ACC112 (cell line): Measurements from ENCODE around the gene UBE4B.

Source experiments
- H2AFZ ChIP-seq: fragments of 200-600 bp; sonication (generic); one replicate; pipeline ENCODE4 v1.6.0; 2017; ENCODE audit warnings: antibody characterized with exemption, low read length; ENCODE audit not compliant: unreplicated experiment
- H3K27ac ChIP-seq: fragments of 200-600 bp; sonication (generic); 2 replicates; pipeline ENCODE4 v1.5.1; 2014; ENCODE audit warnings: low read depth, mild to moderate bottlenecking, antibody characterized with exemption, low read length, moderate library complexity
- H3K27me3 ChIP-seq: fragments of 200-600 bp; sonication (generic); 2 replicates; pipeline ENCODE4 v1.6.1; 2014; ENCODE audit warnings: mild to moderate bottlenecking, antibody characterized with exemption, low read length, moderate library complexity, mixed read lengths; ENCODE audit not compliant: insufficient read depth
- H3K36me3 ChIP-seq: fragments of 200-600 bp; sonication (generic); 2 replicates; pipeline ENCODE4 v1.6.1; 2016; ENCODE audit warnings: mild to moderate bottlenecking, antibody characterized with exemption, low read length, moderate library complexity, mixed read lengths; ENCODE audit not compliant: insufficient read depth
- H3K4me1 ChIP-seq: fragments of 200-600 bp; sonication (generic); one replicate; pipeline ENCODE4 v1.6.1; 2016; ENCODE audit warnings: low read length, mixed read lengths; ENCODE audit not compliant: insufficient read depth, unreplicated experiment, control insufficient read depth
- H3K4me3 ChIP-seq: fragments of 200-600 bp; sonication (generic); 2 replicates; pipeline ENCODE4 v1.5.1; 2014; ENCODE audit warnings: mild to moderate bottlenecking, low read depth, low read length
- H3K79me2 ChIP-seq: fragments of 200-600 bp; sonication (generic); one replicate; pipeline ENCODE4 v1.6.0; 2016; ENCODE audit warnings: low read length; ENCODE audit not compliant: control insufficient read depth, unreplicated experiment, insufficient read depth

Gene UBE4B

GRCh38 chr1:10209590-10209904 lies 176.8 kb downstream of the UBE4B start:
- Histone ChIP-seq H2AFZ (peak overlapping the region; percentile 51), H3K4me1 (peaks cover 19% of the 10 kb centered on the region), H3K27ac (peak overlapping the region; percentile 83)

GRCh38 chr1:10209905-10210810 lies 177.4 kb downstream of the UBE4B start, which contains the start of gene KIF1B:
Gene KIF1B, plus strand, starts transcription at chr1:10210570. Its CDS starts 21,759 bp downstream, at chr1:10232329.
- Histone ChIP-seq H3K79me2 (peaks cover 41% of the 10 kb centered on the region), H3K4me3 (peak within 1 kb of the TSS; percentile 96), H3K27me3 (no peaks in the 10 kb centered on the region), H3K27ac (peak within 1 kb of the TSS; percentile 86), H3K36me3 (no peaks in the 10 kb centered on the region), H3K4me1 (peaks cover 19% of the 10 kb centered on the region), H2AFZ (peak within 1 kb of the TSS; percentile 72)

More at GRCh38 chr1:10209590-10209904, 176.8 kb downstream of the UBE4B start:
- no peaks in the 10 kb centered on the region for H3K27me3 ChIP-seq
- H3K4me3 ChIP-seq, result peak overlapping the region; percentile 96
- no peaks in the 10 kb centered on the region for H3K36me3 ChIP-seq
- H3K79me2 ChIP-seq, result peaks cover 37% of the 10 kb centered on the region

GRCh38 chr1:10210841-10211804 lies 178.4 kb downstream of the UBE4B start:
- peak overlapping the region; percentile 72 for H2AFZ ChIP-seq

GRCh38 chr1:10211805-10212410 lies 179.2 kb downstream of the UBE4B start:
- Histone ChIP-seq H3K4me1 (peaks cover 32% of the 10 kb centered on the region), H3K36me3 (no peaks in the 10 kb centered on the region), H3K79me2 (peaks cover 57% of the 10 kb centered on the region), H3K27me3 (no peaks in the 10 kb centered on the region), H3K4me3 (peak overlapping the region; percentile 96), H3K27ac (peak overlapping the region; percentile 86), H2AFZ (peak overlapping the region; percentile 72)

More at GRCh38 chr1:10210841-10211804, 178.4 kb downstream of the UBE4B start:
- Histone ChIP-seq H3K79me2 (peaks cover 50% of the 10 kb centered on the region), H3K36me3 (no peaks in the 10 kb centered on the region), H3K27ac (peak overlapping the region; percentile 86), H3K4me3 (peak overlapping the region; percentile 96), H3K4me1 (peaks cover 25% of the 10 kb centered on the region), H3K27me3 (no peaks in the 10 kb centered on the region)

- peak overlapping the region; percentile 86 for H3K27ac ChIP-seq
- H3K4me1 ChIP-seq, result peaks cover 32% of the 10 kb centered on the region
- no peaks in the 10 kb centered on the region for H3K27me3 ChIP-seq
- no peak overlapping the region for H2AFZ ChIP-seq
- H3K4me3 ChIP-seq, result peak overlapping the region; percentile 96
- peaks cover 63% of the 10 kb centered on the region for H3K79me2 ChIP-seq
- H3K36me3 ChIP-seq, result no peaks in the 10 kb centered on the region
Measured at GRCh38 chr1:10212476-10212875, 179.7 kb downstream of the UBE4B start.

GRCh38 chr1:10213186-10213705 lies 180.5 kb downstream of the UBE4B start:
- Histone ChIP-seq H3K27ac (no peak overlapping the region), H3K36me3 (no peaks in the 10 kb centered on the region), H2AFZ (no peak overlapping the region), H3K27me3 (no peaks in the 10 kb centered on the region), H3K4me1 (peaks cover 32% of the 10 kb centered on the region), H3K4me3 (peak overlapping the region; percentile 32), H3K79me2 (peaks cover 70% of the 10 kb centered on the region)

GRCh38 chr1:10216090-10216749 lies 183.5 kb downstream of the UBE4B start:
- H3K4me3 ChIP-seq, result peak overlapping the region; percentile 62; the same call in 1 of the 2 replicates
- H2AFZ ChIP-seq, result no peak overlapping the region
- H3K36me3 ChIP-seq, result no peaks in the 10 kb centered on the region
- H3K4me1 ChIP-seq, result peaks cover 27% of the 10 kb centered on the region
- no peaks in the 10 kb centered on the region for H3K27me3 ChIP-seq
- peaks cover 91% of the 10 kb centered on the region for H3K79me2 ChIP-seq
- H3K27ac ChIP-seq, result no peak overlapping the region

- Histone ChIP-seq H3K27ac (no peak overlapping the region), H3K79me2 (peaks cover 90% of the 10 kb centered on the region)
Measured at GRCh38 chr1:10217748-10218441, 185.1 kb downstream of the UBE4B start.

GRCh38 chr1:10220200-10220599 lies 187.4 kb downstream of the UBE4B start:
- H2AFZ ChIP-seq, result no peak overlapping the region
- H3K27me3 ChIP-seq, result no peaks in the 10 kb centered on the region
- H3K4me1 ChIP-seq, result peaks cover 12% of the 10 kb centered on the region
- H3K4me3 ChIP-seq, result no peak overlapping the region
- H3K79me2 ChIP-seq, result peaks cover 96% of the 10 kb centered on the region
- H3K36me3 ChIP-seq, result no peaks in the 10 kb centered on the region
- no peak overlapping the region for H3K27ac ChIP-seq

More at GRCh38 chr1:10217748-10218441, 185.1 kb downstream of the UBE4B start:
- H3K4me1 ChIP-seq, result peaks cover 21% of the 10 kb centered on the region
- H2AFZ ChIP-seq, result no peak overlapping the region
- no peak overlapping the region for H3K4me3 ChIP-seq
- H3K27me3 ChIP-seq, result no peaks in the 10 kb centered on the region
- no peaks in the 10 kb centered on the region for H3K36me3 ChIP-seq
